Psoas muscle (tissue), 8 donors: ENCODE measurements around the gene SEC24D. TPM values are rescaled to one million over a fixed set of nuclear protein-coding genes. Genes with fewer than 3 reads are reported as not detected.
A peak's percentile ranks its signal among the peaks of the same experiment; 100 is the strongest.

Source experiments
- ATAC-seq, 4 donors: fragments of 200-7000 bp; cut with Tn5 transposase; one replicate each; pipeline ENCODE4 v1.9.1; 2020; ENCODE audit warnings: moderate library complexity in 3 of 4, mild to moderate bottlenecking in 2 of 4
- DNase-seq, 2 donors: peaks; one replicate each; pipeline ENCODE4 v3.0.0-alpha.2; 2020
- H3K27ac ChIP-seq: fragments of 200-600 bp; one replicate; pipeline ENCODE4 v1.8.0; 2022
- H3K27me3 ChIP-seq, 3 donors: fragments of 200-600 bp in 1 of 3; one replicate each; pipeline versions ENCODE4 v1.6.1 to v1.8.0; 2013 to 2022; ENCODE audit warnings: low read length in 2 of 3, mild to moderate bottlenecking in 2 of 3, moderate library complexity in 1 of 3; ENCODE audit not compliant: insufficient read depth in 3 of 3
- H3K36me3 ChIP-seq, 2 donors: fragments of 200-600 bp in 1 of 2; one replicate each; pipeline versions ENCODE4 v1.6.1 to v1.8.0; 2013 to 2022; ENCODE audit warnings: low read depth in 1 of 2, mild to moderate bottlenecking in 1 of 2, moderate library complexity in 1 of 2; ENCODE audit not compliant: insufficient read depth in 1 of 2
- H3K4me1 ChIP-seq: fragments of 200-600 bp; one replicate; pipeline ENCODE4 v1.8.0; 2022
- H3K4me3 ChIP-seq: fragments of 200-600 bp; one replicate; pipeline ENCODE4 v1.8.0; 2022; ENCODE audit warnings: mild to moderate bottlenecking
- H3K9me3 ChIP-seq: fragments of 200-600 bp; one replicate; pipeline ENCODE4 v1.8.0; 2022
- WGBS, 3 donors: extraction: QIAGEN DNeasy Blood & Tissue Kit; methylation state at CpG; one replicate each; pipeline versions ENCODE4 v1.1.6 to v1.1.7; 2013; 5-methylcytosine and 5-hydroxymethylcytosine counted together
- intact Hi-C, 2 donors: fragments of 100-400 bp; cut with DNase I; formaldehyde crosslinking; loops; one replicate each; pipeline versions ENCODE4 v1.11.0 to v1.14.2; 2022
- polyA plus RNA-seq, 3 donors: library from polyadenylated mRNA; stranded (reverse); fragments of 200-250 nt; gene quantifications; one replicate each; pipeline ENCODE4 v1.2.3, GENCODE V29; 2013
- total RNA-seq, 4 donors: library from RNA; stranded (reverse); fragmentation: NEBNext Ultra II Directional in 2 of 4; extraction: Animal tissue kit (Norgen Biotek cat#: 25700) in 2 of 4; gene quantifications; one replicate each; pipeline versions ENCODE4 v1.2.1 to v1.2.4, GENCODE V29; 2021 to 2023
- TF ChIP-seq, protein P1 (sequence below): fragments of 200-600 bp; IDR thresholded peaks from one replicate; pipeline ENCODE4 v1.8.0; 2022; ENCODE audit warnings: antibody characterized with exemption
- donor health status: healthy with polysubstance abuse.
- donor health status: DM: no; HTN: no; CAD: no; lungs with moderate emphysema.
- donor health status: Bipolar disorder and iron deficiency.
- donor health status: healthy.
- donor health status: DM: yes; HTN: yes; CAD: no.
- donor health status: DM: no; HTN: no; CAD: no.
- donor health status: DM: no; HTN: no; CAD: no.
- donor health status: DM: yes; HTN: yes; CAD: no.

Gene SEC24D
- total and polyA plus RNA-seq, 7 donors = 2.4 to 13.7 (median 5.9) TPM

DNA sequence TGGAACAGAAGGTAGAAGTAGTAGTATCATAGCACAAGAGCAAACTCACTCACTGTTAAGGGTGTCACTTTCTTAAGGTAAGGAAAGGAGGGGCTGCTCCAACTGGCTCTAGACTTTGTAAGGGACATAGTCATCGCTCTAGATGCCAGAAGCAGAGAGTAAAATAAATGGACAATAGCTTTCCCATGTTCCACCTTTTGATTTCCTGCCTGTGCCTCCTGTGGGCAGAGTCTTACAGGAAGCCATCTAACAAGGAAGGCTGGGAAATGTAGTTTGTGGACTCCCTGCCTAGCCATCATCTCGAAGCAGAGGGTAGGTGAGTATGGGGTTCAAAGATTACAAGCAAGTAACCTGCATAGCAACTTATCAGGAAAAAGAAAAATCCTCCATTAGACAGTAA is 152.4 kb downstream of the SEC24D start:
- Histone ChIP-seq H3K4me3 (no peak overlapping the region), H3K27me3 (no peaks in the 10 kb centered on the region), H3K4me1 (peaks cover 18% of the 10 kb centered on the region), H3K9me3 (no peaks in the 10 kb centered on the region), H3K27ac (no peak overlapping the region), H3K36me3 (peaks cover 0 to 7% of the 10 kb centered on the region in 2 donors)
- WGBS, 3 donors = 10 to 26% (median 15%) methylated on average over 2 of the region's 2 CpGs
- TF ChIP-seq, protein P1, sequence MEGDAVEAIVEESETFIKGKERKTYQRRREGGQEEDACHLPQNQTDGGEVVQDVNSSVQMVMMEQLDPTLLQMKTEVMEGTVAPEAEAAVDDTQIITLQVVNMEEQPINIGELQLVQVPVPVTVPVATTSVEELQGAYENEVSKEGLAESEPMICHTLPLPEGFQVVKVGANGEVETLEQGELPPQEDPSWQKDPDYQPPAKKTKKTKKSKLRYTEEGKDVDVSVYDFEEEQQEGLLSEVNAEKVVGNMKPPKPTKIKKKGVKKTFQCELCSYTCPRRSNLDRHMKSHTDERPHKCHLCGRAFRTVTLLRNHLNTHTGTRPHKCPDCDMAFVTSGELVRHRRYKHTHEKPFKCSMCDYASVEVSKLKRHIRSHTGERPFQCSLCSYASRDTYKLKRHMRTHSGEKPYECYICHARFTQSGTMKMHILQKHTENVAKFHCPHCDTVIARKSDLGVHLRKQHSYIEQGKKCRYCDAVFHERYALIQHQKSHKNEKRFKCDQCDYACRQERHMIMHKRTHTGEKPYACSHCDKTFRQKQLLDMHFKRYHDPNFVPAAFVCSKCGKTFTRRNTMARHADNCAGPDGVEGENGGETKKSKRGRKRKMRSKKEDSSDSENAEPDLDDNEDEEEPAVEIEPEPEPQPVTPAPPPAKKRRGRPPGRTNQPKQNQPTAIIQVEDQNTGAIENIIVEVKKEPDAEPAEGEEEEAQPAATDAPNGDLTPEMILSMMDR = no peak
- ATAC-seq (no peak), DNase-seq (no peak)
- intact Hi-C loops = loop anchor here in 1 of 2 donors (5.0 kb wide), 1 partner anchor 401 kb away; no protein-coding TSS in a partner anchor

DNA sequence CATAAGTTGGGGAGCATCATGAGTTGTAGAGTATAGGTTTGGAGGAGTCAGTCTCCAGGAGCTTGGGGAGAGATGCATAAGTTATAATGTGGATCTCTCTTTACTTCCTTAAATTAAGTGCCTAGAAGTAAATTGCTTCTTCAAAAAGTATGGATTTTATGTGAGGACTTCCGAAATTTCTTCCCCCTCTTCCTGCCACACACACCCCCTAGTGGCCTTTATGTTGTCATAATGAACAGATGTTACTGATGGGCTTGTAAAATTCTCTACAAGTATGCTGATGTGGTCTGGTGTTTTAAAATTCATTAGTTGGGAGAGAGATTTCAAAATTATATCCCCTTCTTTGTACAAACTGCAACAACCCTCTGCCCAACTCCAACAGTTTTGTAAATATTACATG is 153.0 kb downstream of the SEC24D start:
- Histone ChIP-seq H3K4me1 (peaks cover 18% of the 10 kb centered on the region), H3K27ac (no peak overlapping the region), H3K27me3 (no peaks in the 10 kb centered on the region), H3K36me3 (peaks cover 0 to 2% of the 10 kb centered on the region in 2 donors), H3K4me3 (no peak overlapping the region), H3K9me3 (no peaks in the 10 kb centered on the region)
- TF ChIP-seq, protein P1 = peak; percentile 27
- WGBS, 3 donors = 0 to 25% (median 17%) methylated on average over 1 of the region's 1 CpG
- DNase-seq (no peak), ATAC-seq (no peak)
- intact Hi-C loops = loop anchor here in 1 of 2 donors (5.0 kb wide), 1 partner anchor 401 kb away; no protein-coding TSS in a partner anchor

DNA sequence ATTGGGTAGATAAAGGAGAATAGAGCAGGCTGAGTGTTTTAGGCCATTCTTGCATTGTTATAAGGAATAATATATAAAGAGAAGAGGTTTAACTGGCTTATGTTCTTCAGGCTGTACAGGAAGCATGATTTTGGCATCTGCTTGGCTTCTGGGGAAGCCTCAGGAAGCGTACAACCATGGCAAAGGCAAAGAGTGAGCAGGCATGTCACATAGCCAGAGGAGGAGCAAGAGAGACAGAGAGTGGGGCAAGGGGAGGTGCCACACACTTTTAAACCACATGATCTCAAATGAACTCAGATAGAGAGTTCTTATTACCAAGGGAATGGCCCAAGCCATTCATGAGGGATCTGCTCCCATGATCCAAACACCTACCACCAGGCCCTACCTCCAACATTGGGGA is 155.1 kb downstream of the SEC24D start:
- WGBS, 3 donors = 53 to 63% (median 61%) methylated on average over 1 of the region's 1 CpG
- no peak for ATAC-seq
- intact Hi-C loops = loop anchor here in 1 of 2 donors (5.0 kb wide), 1 partner anchor 399 kb away; no protein-coding TSS in a partner anchor

DNA sequence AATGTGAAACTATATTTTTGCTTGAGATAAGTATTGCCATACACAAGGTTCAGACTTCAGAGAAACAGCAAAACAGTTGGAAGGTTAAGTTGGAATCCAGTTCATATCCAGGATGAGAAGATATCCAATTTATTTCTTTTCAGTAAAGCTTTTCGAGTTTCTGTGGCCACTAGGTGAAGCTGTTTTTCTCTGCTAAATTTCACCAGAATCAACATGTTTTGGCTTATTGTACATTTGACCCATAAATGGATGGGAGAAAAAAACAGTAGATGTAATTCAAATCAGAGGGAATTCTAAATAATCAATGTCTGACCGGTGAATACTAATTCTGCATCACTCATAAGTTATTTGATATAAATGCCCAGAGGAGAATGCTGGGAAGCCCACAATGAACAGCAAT is 159.8 kb downstream of the SEC24D start:
- DNase-seq = no peak

More for the DNA sequence above, 155.1 kb downstream of the SEC24D start:
- Histone ChIP-seq H3K36me3 (no peaks in the 10 kb centered on the region), H3K27ac (no peak overlapping the region), H3K9me3 (no peaks in the 10 kb centered on the region), H3K4me3 (no peak overlapping the region), H3K27me3 (no peaks in the 10 kb centered on the region), H3K4me1 (no peaks in the 10 kb centered on the region)
- no peak for DNase-seq
- TF ChIP-seq, protein P1 = no peak

More for the DNA sequence above, 159.8 kb downstream of the SEC24D start:
- ATAC-seq = no peak
- WGBS, 3 donors = 67 to 75% (median 73%) methylated on average over 2 of the region's 2 CpGs
- Histone ChIP-seq H3K4me1 (no peaks in the 10 kb centered on the region), H3K4me3 (no peak overlapping the region), H3K27ac (no peak overlapping the region), H3K36me3 (no peaks in the 10 kb centered on the region), H3K27me3 (no peaks in the 10 kb centered on the region), H3K9me3 (no peaks in the 10 kb centered on the region)
- intact Hi-C loops = loop anchor here in 1 of 2 donors (10.0 kb wide), 1 partner anchor 51 kb away; no protein-coding TSS in a partner anchor
- TF ChIP-seq, protein P1 = no peak

Other genes with a start within 250 kb of the SEC24D start
- gene METTL14, start 150.7 kb downstream of the SEC24D start, total RNA-seq = 10 to 100 TPM; 19.3 to 32.5 (median 21.2) TPM
- 10 to 100 TPM in 1 of 3 donors, 1 to 10 TPM in 2; 5.2 to 13.2 (median 6.1) TPM for gene METTL14, start 150.7 kb downstream of the SEC24D start, polyA plus RNA-seq
- gene SYNPO2, start 52.7 kb upstream of the SEC24D start, total RNA-seq = 1,000 to 10,000 TPM; 1,548 to 2,858 (median 2,312) TPM
- gene SYNPO2, start 52.7 kb upstream of the SEC24D start, polyA plus RNA-seq = 100 to 1,000 TPM in 2 of 3 donors, 10 to 100 TPM in 1; 35.7 to 861 (median 475) TPM